ENCODE results near the gene GPATCH3.
"Not testable (repeated sequence)": the region's sequence is repeated elsewhere in the genome, so short reads cannot be mapped to it uniquely, and the experiment has no call there.

Gene GPATCH3

DNA sequence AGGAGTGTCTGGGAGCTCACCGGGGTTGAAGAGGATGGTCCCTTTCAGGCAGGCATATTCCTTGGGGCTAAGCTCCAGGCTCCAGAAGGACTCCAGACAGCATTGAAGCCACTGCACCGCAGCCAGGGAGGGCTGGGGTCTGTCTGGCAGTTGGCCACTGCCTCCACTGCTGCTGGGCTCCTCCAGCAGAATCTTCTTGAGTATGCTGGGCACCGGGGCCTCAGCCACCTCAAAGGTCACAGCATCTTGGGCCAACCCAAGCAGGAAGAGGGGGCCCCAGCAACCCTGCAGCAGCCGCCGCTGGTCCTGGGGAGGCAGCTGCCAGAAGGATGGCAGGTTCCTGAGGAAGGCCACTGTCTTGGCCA lies 13.1 kb upstream of the GPATCH3 start:
- peak; percentile 76 for DNase-seq

GRCh38 chr1:26912147-26912490 lies 11.9 kb upstream of the GPATCH3 start:
- DNase-seq = no peak

GRCh38 chr1:26911399-26912146 lies 11.3 kb upstream of the GPATCH3 start:
- no peak for DNase-seq

DNA sequence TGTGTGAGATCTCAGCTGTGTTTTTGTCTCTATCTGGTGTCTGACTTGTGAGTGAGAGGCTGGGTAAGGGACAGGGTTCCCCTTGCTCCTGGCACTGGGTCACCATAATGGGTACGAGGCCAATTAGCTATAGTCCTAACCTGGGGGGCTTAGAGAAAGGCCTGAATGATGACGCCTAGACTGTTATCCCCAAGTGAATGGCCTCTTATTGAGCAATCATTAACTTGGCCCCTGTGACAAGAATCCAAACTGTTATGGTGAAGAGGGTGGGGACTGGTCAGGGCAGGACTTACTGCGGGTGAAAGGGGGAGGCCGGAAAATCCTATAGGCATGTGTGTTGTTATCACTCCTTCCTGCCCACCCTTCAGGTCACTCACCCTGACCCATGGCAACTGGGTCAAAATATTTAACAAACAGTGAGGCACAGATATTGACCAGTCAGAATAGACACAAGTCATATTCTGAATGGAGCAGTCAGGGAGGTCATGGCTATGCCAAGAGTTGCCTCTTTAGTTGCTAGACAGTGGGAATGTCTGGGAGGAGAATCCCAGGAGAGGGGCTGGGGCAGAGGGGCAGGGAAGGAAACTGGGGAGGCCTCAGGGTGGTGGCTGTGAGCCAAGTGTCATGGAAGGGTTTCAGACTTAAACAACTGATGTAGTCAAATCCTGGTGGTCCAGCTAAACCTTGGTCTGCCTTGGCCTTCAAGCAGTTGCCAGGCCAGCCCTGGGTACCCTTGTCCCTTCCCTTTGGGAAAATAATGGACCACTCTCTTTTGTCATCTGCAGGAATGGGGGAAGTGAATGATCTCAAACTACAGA lies 10.3 kb upstream of the GPATCH3 start:
- no peak for DNase-seq

DNA sequence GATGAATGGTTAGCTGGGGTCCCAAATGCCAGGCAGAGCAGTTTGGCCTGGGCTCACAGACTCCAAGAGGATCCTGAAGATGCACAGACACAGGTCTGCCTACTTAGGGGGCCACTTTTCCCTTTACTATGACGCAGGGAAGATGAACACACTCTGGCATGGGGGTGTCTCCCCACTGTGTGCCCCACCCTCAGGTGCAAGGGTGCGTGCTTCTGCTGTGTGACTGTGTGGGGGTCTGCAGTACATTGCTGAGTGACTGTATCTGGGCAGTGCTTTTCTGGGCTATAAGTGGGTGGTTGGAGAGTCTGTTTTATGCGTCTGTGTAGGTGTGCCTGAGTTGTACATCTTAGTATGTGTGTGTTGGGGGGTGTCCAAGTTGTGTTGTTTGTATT lies 9.7 kb upstream of the GPATCH3 start:
- DNase-seq = no peak

DNA sequence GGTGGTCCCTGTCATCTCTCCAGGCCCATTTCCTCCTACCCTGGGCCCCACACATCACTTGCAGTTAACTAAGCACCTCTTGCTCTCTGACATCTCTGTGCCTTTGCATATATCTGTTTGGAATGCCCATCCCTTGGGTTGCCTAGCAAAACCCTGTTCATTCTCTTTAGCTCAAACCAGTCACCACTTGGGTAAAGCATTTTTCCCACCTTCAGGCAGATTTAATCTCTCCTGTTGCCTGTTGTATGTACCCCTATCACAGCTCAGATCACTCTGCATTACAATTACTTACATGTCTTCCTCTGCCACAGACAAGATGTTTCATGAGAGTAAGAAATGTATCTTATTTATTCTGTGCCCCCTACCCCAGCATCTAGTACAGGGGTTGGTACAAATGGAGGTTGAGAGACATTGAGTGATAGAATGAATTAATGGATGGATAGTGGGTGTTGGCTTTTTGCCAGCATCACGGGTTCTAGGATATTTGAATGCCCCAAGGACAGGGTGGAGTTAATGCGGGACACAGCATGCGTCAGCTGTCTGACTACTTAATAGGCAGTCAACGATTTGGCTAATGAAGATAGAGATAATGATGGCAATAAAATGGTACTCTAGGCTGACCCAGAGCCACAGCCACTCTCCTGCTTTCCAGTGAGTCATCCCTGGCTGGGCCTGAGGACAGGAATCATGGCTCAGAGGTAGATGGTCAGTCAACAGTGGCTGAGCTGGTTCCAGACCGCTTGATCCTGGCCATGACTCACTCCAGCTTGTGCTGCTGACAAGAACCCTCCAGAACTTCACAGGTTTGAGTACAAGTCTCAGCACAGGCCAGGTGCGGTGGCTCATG lies 7.0 kb upstream of the GPATCH3 start:
- no peak for DNase-seq

DNA sequence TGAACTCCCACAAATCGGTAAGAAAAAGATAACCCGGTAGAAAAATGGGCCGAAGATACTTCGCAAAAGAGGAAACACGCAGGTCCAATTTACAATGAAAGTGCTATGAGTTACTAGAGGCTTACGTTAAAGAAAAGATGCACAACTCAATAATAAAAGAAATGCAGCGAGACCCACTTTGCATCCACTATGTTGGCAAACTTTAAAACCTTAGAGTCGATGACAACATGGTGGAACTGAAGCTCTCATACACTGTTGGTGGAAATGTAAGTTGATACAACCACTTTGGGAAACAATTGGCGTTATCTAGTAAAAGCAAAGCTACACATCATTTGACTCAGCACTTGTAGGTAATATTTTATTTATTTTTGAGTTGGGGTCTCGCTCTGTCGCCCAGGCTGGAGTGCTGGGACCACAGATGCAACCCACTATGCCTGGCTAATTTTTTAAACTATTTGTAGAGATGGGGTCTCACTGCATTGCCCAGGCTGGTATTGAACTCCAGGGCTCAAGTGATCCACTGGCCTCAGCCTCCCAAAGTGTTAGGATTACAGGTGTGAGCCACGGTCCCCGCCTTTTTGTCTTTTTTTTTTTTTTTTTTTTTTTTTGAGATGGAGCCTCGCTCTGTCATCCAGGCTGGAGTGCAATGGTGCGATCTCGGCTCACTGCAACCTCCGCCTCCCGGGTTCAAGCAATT lies 696 bp upstream of the GPATCH3 start:
- no peak for DNase-seq

- no peak for DNase-seq
Observed at GRCh38 chr1:26897351-26897750, 2.9 kb downstream of the GPATCH3 start.

DNA sequence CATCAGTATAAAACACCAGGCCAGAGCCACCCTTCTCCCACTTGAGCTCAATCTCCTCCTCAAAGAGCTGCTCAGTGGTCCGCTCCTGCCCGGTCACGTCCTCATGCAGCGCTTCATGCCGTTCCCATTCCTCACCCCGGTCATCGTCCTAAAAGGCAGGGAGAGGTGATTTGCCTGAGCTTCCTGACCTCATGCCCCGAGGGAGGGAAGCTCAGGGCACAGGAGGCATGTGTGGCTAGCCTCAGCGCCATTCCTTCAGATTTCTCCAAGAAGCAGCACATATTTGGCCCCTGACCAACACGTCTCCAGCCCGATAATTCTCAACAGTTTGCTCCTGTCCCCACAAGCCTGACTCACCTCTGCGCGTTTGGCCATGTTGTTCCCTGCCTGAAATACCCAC lies 6.0 kb downstream of the GPATCH3 start:
- no peak for DNase-seq

- no peak for DNase-seq
Observed at GRCh38 chr1:26890467-26890796, 9.8 kb downstream of the GPATCH3 start.

- peak; percentile 75 for DNase-seq
Observed at GRCh38 chr1:26889551-26890466, 10.5 kb downstream of the GPATCH3 start, which contains the start of gene GPN2. Gene GPN2 (minus strand): TSS chr1:26890283. CDS start chr1:26890096, 187 bp downstream.

DNA sequence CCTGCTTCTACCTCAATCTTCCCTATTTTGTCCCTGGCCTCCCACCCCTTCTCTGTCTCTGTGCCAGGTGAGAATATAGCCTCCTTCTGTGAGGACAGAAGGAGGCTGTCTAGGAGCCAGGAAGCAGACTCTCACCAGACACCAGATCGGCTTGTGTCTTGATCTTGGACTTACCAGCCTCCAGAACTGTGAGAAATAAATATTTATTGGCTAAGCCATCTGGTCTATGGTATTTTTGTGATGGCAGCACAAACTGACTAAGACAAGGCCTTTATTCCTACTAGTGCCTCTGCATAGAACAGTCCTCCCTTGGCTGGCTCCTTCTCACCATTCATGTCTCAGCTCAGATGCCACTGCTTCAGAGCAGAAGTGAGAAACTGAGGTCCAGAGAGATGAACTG lies 12.0 kb downstream of the GPATCH3 start:
- no peak for DNase-seq

GRCh38 chr1:26887125-26887524 lies 13.1 kb downstream of the GPATCH3 start:
- DNase-seq = no peak

GRCh38 chr1:26882696-26883463 lies 17.4 kb downstream of the GPATCH3 start:
- DNase-seq = no peak

DNA sequence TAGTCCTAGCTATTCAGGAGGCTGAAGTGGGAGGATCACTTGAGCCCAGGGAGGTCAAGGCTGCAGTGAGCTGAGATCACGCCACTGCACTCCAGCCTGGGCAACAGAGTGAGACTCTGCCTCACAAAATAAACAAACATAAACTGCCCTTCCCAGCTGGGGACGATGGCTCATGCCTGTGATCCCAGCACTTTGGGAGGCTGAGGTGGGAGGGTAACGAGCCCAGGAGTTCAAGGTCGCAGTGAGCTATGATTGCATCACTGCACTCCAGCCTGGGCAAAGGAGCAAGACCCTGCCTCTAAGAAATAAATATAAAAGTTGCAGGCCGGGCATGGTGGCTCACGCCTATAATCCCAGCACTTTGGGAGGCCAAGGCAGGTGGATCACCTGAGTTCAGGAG lies 18.7 kb downstream of the GPATCH3 start:
- DNase-seq = not testable (repeated sequence)

DNA sequence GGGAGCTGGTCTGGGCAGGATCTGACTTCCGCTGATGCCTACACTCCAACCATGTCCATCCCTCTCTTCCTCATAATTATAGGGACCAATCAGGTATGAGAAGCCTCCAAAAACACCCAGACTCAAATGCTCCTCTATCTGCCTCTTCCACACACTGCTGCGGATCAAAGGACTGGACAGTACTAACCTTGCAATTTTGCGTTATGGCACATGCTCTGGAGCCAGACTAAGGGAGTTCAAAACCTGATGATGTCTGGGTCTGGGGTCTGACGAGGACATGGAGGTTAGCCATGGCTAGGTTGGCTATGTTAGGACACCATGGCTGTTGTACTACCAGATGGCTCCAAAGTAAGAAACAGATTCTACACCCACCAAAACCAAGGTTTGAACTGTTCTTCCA lies 20.5 kb downstream of the GPATCH3 start:
- DNase-seq = no peak

- no peak for DNase-seq
Observed at GRCh38 chr1:26877326-26877725, 22.9 kb downstream of the GPATCH3 start.

- DNase-seq = no peak
Observed at GRCh38 chr1:26874896-26875295, 25.4 kb downstream of the GPATCH3 start.

DNA sequence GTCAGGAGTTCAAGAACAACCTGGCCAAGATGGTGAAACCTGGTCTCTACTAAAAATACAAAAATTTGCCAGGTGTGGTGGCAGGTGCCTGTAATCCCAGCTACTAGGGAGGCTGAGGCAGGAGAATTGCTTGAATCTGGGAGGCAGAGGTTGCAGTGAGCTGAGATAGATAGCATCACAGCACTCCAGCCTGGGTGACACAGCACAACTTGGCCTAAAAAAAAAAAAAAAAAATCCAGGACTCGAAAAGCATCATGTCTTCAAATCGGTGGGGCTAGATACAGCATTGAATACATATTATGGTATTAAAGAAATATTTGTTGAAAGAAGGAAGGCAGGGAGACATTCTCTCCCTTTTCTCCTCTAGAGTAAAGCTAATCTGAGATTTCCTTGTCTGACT lies 27.2 kb downstream of the GPATCH3 start:
- not testable (repeated sequence) for DNase-seq

DNA sequence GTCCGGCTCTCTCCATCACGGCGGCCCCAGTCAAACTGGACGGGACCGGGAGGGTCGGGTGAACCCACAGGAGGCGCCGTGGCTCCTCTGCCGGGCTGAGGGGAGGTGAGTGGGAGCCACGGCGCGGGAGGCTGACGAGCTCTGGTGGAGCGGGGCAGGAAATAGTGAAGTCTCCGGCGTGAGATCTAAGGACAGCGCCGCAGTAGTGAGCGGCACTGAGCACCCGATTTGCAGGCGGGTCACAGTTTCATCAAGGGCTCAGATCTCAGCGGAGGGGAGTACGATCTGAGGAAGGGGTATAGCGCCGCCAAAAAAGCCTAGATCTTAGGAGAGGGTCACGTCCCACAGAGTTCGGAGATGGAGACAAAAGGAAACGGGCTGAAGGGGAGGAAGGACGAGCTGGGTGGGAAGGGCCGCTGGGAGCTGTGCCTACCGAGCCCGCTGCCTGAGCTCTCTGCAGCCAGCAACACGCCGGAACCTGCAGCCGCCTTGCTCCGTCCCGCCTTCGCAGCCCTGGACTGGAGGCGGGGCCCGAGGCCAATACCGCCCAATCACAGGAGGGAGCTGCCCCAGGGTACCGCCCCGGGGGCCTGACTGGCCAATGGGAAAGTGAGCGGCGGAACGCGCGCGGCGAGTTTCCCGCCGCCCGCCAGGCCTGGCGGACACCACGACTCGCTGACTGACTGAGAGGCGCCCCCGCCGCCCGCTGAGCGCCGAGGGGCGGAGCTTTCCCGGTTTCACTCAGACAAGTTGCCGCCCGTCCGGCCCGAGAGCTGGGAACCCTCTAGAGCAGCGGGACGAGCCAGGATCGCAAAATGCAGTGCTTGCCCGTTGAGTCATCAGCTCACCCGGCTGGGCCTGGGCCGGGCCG lies 35.4 kb downstream of the GPATCH3 start:
- DNase-seq = peak; percentile 98

All from DMS79 treated with DMSO at 0.1 percent for 48 hours (cell line).